H1 (cell line): ENCODE data around the gene SASS6. TPM values are rescaled to one million over a fixed set of nuclear protein-coding genes. Genes with fewer than 3 reads are reported as not detected.

Source experiments
- polyA plus RNA-seq, 7 experiments: library from polyadenylated mRNA; depleted of rRNA in 3 of 7; stranded (reverse) in 5 of 7; unstranded in 2 of 7; fragments of >200 nt in 5 of 7; fragments of 200-250 nt in 2 of 7; gene quantifications; 1 replicate in 5 of 7; 2 replicates in 1 of 7; 4 replicates in 1 of 7; pipeline versions ENCODE4 v1.2.1 to v1.2.3, GENCODE V29; 2011 to 2013; ENCODE audit warnings: missing spikeins in 2 of 7, mixed read lengths in 2 of 7
- small RNA-seq: library from polyadenylated mRNA; stranded (forward); fragments of <200 nt; extraction: miRNeasy Mini kit (QIAGEN cat#:217004); gene quantifications from one replicate; pipeline ENCODE3, GENCODE V24; 2013; ENCODE audit not compliant: insufficient read depth
- total RNA-seq: library from RNA; stranded (reverse); fragmentation: NEBNext Ultra II Directional; extraction: Animal tissue kit (Norgen Biotek cat#: 25700); gene quantifications from 2 replicates; pipeline ENCODE4 v1.2.1, GENCODE V29; 2021

Gene SASS6
- total and polyA plus RNA-seq, 2 of the 8 experiments (the other 6 are each of a cell fraction or from before 2014, with no cell fraction given), result 1.2 to 13.8 TPM

Small RNA genes lying within 50 kb of the gene (small RNA-seq; reads per million reads assigned to genes)
- not detected for gene AC093019.1

Other genes with a start within 250 kb of the SASS6 start
- 12.5 and 13.8 TPM in 2 replicates for gene SLC35A3, start 162.9 kb downstream of the SASS6 start, total RNA-seq
- gene SLC35A3, start 162.9 kb downstream of the SASS6 start, polyA plus RNA-seq (2011; rRNA removed), result 2.6 and 3.0 TPM in 2 replicates
- gene TRMT13, start 233 bp upstream of the SASS6 start, total RNA-seq, result 11.9 and 14.8 TPM in 2 replicates
- gene TRMT13, start 233 bp upstream of the SASS6 start, polyA plus RNA-seq (2011; rRNA removed), result 1.8 and 3.6 TPM in 2 replicates
- gene LRRC39, start 45.3 kb upstream of the SASS6 start, total RNA-seq, result 0.38 and 0.39 TPM in 2 replicates
- 0.09 and 0.33 TPM in 2 replicates for gene LRRC39, start 45.3 kb upstream of the SASS6 start, polyA plus RNA-seq (2011; rRNA removed)
- 24.6 and 25.4 TPM in 2 replicates for gene DBT, start 116.9 kb upstream of the SASS6 start, total RNA-seq
- 2.1 and 3.3 TPM in 2 replicates for gene DBT, start 116.9 kb upstream of the SASS6 start, polyA plus RNA-seq (2011; rRNA removed)
- 31.6 and 31.8 TPM in 2 replicates for gene RTCA, start 133.3 kb upstream of the SASS6 start, total RNA-seq
- 10.7 and 13.8 TPM in 2 replicates for gene RTCA, start 133.3 kb upstream of the SASS6 start, polyA plus RNA-seq (2011; rRNA removed)
- gene CDC14A, start 219.6 kb upstream of the SASS6 start, total RNA-seq, result 8.9 TPM in 2 replicates
- 2.6 and 3.2 TPM in 2 replicates for gene CDC14A, start 219.6 kb upstream of the SASS6 start, polyA plus RNA-seq (2011; rRNA removed)